Activated CD4-positive, alpha-beta T cell treated with anti-CD3 and anti-CD28 coated beads for 4 hours (primary cell): Measurements from ENCODE around the gene ARPP21.
"Not testable (repeated sequence)": the region's sequence is repeated elsewhere in the genome, so short reads cannot be mapped to it uniquely, and the experiment has no call there.

Experiments
- DNase-seq, 2 donors: peaks; one replicate each; pipeline ENCODE4 v3.0.0-alpha.2; 2020

Gene ARPP21

DNA sequence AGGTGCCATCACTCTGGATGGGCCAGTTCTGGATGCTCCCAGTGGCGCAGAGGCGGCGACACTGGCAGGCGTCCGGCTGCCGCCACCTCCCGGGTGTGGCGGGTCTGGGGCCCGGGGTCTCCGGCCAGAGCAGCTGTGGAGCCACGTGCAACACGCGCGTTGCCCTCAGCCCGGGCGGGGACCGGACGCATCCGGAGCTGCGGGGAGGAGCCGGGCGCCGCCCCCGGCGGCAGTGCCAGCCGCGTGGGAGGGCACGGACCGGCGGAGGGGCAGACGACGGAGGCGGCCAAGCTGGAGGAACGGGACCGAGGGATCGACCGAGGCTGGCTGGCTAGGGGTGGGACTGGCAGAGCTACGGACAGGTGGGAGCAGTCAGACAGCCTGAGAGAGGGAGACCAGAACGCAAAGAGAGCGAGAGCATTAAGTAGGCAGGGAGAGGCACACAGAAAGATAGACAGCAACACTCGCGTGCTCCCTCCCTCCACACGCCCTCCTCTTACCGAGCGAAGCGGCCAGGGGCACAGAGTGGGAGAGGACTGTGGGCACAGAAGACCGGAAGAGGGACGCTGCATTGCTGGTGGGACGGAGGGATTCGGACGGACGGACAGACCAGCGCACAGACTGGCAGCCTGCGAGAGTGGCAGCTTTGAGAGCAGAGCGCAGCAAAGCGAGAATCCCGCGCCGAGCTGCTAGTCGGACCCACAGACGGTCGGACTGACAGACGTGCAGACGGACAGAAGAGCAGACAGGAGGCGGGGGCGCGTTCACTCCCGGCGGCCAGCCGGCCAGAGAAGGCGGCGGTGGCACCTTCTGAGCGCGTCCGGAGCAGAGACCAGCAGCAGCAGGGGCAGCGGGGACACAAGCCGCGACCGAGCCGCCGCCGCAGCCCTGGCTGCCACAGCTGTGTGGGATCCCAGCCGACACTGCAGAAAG lies at the start of gene ARPP21:
ARPP21 (plus strand) TSS at position 272 of the 933 bp plus-strand sequence. CDS start 42,227 bp downstream, outside the sequence.
- DNase-seq, result no peak

GRCh38 chr3:35592589-35593295 lies 46.6 kb upstream of the ARPP21 start:
- DNase-seq, result no peak

DNA sequence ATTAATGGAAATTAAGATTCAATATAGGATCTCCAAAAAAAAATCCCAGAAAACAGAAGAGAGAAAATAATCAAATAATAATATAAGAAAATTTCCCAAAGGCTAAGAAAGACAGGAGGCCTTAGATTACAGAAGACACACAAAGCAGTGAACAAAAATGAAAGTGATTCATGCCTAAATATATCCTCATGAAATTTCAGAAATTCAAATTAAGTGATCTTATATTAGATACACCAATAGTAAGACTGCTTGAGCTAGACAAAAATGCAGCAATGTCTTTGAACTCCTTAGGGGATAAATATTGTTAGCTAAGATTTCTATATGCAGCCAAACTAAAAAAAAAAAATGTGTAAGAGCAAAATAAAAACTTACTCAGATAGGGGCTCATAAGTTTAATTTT lies 44.6 kb upstream of the ARPP21 start:
- no peak for DNase-seq

GRCh38 chr3:35596335-35596995 lies 42.9 kb upstream of the ARPP21 start:
- DNase-seq, result no peak

GRCh38 chr3:35597490-35597889 lies 41.8 kb upstream of the ARPP21 start:
- DNase-seq, result no peak

DNA sequence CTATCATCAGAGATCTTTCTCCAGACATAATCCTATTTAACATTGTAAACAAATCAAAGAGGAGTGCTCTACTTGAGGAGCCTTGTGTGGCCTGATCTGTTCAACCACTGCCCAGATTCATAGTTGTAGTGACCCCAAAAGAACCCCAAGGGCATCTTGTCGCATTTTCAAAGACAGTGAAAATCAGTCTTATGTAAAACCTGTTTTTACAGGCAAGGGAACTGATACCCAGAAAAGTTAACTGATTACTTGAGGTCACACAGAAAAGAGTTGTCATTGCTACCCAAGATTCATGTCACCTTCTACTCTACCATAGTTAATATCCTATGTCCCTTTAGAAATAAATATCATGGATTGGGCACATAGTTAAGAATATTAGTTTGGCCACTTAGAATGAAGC lies 40.5 kb upstream of the ARPP21 start:
- no peak for DNase-seq

DNA sequence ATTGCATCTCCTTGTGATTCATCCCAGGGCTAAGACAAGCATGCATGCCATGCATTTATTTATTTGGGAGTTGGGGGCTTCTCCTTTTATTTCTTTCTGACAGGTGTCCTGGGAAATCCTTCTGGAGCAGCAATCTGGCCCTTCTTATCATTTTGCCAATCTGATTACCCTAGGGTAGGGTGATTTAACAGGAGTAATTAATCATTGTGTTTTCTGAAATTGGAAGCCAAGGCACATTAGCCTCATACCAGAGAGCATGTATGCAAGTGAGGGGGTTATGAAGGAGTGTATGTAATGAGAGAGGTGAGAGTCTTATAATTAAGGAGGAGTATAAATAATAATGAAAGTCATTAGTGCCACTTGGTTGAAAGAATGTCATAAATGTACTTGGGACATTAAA lies 37.4 kb upstream of the ARPP21 start:
- no peak for DNase-seq

DNA sequence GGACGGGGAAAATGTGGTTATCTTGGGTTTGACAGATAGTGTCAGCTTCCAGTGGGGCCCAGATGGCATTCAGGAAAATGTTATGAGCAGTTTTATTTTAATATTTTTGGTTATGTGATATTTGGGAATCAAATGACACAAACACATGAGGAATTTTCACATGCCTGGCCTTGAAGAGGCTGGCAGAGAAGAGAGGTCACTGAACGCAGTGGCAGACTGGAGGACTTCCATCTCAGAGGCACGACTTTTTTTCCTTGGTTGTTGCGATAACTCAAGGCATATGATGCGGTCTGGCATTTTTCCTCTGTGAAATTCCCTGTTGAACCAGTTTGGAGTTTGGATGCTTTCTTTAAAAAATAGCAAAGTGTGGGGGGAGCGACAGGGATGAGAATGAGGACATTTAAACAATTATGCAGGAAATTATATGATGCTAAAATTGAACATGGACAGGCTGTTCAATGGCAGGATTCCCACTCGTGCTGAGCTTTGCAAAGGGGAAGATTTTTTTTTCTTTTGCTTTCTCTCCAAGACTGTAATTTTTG lies 36.9 kb upstream of the ARPP21 start:
- DNase-seq, result no peak

GRCh38 chr3:35616346-35616745 lies 23.0 kb upstream of the ARPP21 start:
- DNase-seq, result no peak

DNA sequence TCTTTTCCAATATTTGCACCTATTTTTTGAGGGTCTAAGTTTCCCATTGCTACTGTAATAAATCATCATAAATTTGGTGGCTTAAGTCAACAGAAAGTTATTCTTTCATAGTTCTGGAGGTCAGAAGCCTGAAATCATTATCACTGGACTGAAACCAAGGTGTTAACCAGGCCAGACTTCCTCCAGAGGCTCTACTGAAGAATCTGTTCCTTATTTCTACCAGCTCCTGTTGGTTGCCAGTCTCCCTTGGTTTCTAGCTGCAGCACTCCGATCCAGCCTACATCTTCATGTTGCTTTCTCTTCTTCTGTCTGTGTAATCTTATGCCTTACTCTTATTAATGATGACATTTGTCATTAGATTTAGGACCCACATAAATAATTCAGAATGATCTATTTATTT lies 22.0 kb upstream of the ARPP21 start:
- DNase-seq, result no peak

DNA sequence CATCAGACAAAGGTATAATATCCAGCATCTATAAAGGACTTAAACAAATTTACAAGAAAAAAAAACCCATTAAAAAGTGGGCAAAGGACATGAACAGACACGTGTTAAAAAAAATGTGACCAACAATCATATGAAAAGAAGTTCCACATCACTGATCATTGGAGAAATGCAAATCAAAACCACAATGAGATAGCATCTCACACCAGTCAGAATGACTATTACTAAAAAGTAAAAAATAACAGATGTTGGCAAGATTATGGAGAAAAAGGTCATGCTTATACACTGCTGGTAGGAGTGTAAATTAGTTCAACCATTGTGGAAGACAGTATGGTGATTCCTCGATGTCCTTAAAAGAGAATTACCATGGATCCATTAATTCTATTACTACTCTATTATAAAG lies 19.1 kb upstream of the ARPP21 start:
- DNase-seq, result not testable (repeated sequence)

GRCh38 chr3:35624698-35625097 lies 14.6 kb upstream of the ARPP21 start:
- no peak for DNase-seq

DNA sequence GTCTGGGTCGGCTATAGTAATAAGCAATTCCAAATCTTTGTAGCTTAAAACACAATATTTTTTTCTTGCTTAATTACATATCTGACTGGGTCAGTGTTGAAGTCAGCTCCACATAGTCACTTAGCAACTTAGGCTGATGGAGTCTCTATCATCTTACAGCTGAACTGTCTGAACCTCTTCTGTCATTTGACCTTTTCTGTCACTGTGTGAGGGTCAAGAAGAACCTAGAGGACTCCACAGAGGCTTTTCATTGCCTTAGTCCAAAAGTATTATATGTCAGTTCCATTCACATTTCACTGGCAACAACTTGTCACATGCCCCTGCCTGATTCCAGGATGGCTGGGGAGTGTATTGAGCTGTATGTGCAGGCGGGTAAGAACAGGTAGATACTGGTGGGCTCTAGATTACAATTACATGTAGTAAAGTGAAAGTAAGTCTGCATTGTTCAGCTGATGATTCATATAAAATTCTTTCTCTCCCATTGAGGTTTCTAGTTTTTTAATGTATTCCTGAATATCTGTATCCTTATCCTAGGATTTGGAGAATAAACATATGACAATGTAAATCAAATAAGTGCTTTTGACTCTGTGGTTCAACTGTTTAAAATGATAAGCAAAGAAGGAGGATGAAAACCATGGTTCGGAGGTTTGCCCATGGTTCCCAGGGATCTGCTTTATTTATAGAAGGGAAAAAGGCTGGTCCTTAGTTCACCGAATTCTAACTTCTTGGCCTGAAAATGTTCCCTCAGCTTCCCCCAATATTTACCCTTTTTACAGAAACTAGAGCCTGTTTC lies 5.8 kb upstream of the ARPP21 start:
- no peak for DNase-seq

GRCh38 chr3:35635407-35635806 lies 3.9 kb upstream of the ARPP21 start:
- no peak for DNase-seq

DNA sequence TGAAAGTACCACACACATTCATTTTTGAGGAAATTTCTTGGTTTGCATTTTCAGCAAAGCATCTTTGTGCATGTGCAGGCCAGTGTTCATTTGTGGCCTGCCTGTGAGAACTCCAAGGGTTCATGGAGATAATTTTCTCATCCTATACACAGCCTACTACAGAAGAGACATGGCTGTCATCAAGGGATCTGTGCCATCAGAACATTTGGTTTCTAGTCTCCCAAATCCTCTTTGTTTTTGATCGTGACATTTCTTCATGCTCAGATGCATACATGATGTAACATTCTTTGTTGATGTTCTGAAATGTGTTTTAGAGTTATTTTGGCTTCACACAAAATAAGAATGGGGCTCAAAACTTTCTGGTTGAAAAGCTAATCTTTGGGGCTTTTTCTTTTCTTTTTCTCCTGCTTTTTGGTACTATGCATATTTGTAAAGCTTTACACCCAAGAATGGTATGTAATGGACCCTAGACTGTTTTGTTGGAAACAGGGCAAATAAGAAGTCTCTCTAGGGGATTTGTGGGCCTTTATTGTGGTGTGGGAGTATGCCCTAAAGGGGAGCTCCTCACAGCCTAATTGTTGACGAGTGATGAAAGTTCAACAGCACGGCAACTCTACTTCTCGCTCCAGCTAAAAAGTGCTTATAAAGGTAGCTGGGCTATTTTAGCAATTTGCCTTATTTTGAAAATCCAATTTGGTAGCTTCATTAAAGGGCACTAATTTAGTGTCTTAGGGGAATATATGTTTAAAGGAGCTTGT lies 3.2 kb upstream of the ARPP21 start:
- DNase-seq, result no peak

DNA sequence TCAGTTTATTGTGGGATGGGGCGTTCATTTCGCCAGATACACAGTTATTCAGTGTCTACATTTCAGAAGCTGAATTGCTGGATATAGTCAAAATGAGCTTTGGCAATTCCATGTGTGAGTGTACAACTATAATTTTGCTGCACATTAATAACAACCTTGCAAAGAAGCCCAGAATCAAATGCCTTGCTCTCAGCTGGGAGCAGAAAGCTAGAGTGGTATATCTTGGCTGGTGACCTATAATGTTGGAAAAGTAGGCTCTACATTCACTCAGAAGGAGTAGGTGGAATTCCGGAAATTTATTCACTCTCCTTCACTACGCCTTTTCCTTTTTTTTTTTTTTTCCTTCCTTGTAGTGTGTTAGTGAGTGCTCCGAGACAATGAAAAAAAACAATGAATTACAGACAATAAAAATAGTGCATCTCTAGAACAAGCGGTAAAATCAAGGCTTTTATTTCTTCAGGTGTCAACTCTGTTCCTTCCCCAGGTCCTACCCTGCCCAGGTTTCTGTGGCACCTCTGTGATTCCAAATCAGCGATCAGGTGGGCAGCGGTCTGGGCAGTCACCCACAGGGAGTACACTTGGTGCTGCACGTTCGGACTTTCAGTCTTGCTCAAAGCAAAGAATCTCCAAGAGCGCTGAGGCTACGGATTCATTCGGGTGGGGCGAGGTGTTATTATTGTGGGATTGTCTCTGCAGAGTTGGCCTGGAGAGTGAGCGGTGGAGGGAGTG lies 910 bp upstream of the ARPP21 start:
- no peak for DNase-seq

DNA sequence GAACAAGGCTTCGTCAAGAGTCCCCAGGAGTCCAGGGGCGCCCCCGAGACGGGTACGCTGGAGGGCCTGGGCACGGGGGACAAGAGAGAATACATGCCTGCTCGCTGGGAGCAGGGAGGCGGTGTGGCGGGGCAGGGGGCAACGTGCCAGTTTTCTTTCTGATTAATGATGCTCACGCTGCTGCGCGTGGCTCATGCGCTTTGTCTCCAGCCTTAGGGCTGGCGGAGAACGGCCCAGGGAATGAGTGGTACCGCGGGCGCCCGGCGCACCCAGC lies 408 bp upstream of the ARPP21 start:
- no peak for DNase-seq

DNA sequence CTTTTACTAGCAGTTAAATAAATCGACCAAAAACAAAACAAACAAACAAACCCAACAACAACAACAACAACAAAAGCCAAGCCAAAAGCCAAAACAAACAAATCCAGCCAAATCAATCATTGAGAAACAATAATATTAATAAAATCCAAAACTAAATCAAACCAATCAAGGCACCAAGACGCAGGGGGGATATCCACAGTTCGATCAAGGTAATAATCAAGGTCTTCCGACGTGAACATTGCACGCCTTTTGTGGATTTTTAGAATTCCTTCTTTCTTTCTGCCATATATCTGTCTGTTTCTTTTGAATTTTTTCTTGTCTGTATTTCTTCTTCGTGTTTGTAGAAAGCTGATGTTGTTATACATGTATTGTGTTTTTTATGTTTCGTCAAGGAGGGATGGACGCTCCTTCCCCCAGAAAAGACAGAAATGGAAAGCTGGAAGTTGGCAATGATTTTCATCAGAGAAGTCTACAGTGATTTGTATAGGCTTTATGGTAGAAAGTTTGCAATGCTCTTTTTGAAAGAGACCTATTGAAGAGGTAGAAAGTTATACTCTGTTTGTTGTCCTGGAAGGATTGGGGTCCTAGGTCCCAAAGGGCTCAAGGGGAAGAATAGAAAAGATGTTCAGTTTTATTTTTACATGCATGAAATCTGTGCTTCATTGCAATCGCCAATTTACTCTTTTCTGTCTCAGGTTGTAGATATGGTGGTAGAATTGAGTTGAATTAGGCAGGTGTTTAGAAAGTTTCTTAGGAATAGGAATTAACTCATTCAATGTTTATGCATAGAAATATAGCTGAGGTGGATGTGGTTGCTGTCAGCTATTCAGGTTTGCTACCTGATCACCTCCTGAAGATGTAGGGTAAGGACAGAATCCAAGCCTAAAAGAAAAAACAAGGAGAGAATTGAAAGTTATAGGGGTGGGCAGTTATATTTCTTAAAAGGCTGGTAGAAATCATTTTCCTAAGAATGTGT lies 1.2 kb downstream of the ARPP21 start:
- no peak for DNase-seq

GRCh38 chr3:35641331-35641730 lies 2.0 kb downstream of the ARPP21 start:
- no peak for DNase-seq

- DNase-seq, result no peak
Measured at GRCh38 chr3:35641920-35642527, 2.7 kb downstream of the ARPP21 start.
